OCI-LY1 (cell line): ENCODE measurements around the gene MANF.

Source experiments
- EZH2 ChIP-seq: fragments of 200-600 bp; sonication (generic), shearing (Covaris generic); IDR thresholded peaks from 2 replicates; pipeline ENCODE4 v1.8.0; 2017; ENCODE audit warnings: borderline replicate concordance, mixed run types, mild to moderate bottlenecking, antibody characterized with exemption, low read length, moderate library complexity, mixed read lengths
- TF ChIP-seq, protein P1 (sequence below): fragments of 200-600 bp; sonication (generic), shearing (Covaris generic); IDR thresholded peaks from 2 replicates; pipeline ENCODE4 v1.5.1; 2017; ENCODE audit warnings: mild to moderate bottlenecking, antibody characterized with exemption, low read length, moderate library complexity, mixed read lengths

- TF ChIP-seq, protein P1, sequence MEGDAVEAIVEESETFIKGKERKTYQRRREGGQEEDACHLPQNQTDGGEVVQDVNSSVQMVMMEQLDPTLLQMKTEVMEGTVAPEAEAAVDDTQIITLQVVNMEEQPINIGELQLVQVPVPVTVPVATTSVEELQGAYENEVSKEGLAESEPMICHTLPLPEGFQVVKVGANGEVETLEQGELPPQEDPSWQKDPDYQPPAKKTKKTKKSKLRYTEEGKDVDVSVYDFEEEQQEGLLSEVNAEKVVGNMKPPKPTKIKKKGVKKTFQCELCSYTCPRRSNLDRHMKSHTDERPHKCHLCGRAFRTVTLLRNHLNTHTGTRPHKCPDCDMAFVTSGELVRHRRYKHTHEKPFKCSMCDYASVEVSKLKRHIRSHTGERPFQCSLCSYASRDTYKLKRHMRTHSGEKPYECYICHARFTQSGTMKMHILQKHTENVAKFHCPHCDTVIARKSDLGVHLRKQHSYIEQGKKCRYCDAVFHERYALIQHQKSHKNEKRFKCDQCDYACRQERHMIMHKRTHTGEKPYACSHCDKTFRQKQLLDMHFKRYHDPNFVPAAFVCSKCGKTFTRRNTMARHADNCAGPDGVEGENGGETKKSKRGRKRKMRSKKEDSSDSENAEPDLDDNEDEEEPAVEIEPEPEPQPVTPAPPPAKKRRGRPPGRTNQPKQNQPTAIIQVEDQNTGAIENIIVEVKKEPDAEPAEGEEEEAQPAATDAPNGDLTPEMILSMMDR = no peak
- no peak for TF ChIP-seq EZH2
These were observed 3.8 kb upstream of the MANF start for GRCh38 chr3:51381333-51381705.
